ENCODE data around the gene SPEG. TPM values are rescaled to one million over a fixed set of nuclear protein-coding genes. Genes with fewer than 3 reads are reported as not detected.
A peak's percentile ranks its signal among the peaks of the same experiment; 100 is the strongest.

The SPEG gene
- total and polyA plus RNA-seq, 2 of the 13 experiments (the other 11 are each of a cell fraction or from before 2014, with no cell fraction given): 0.18 to 0.24 TPM

GRCh38 chr2:219388121-219388906 is 46.3 kb upstream of the SPEG start (continued):
- TF ChIP-seq ZNF407 (CRISPR knock-in tag; IDR thresholded peaks at IDR 0.05; ENCODE audit: not compliant biosample characterization) (peak; percentile 89), SALL1 (CRISPR knock-in tag; IDR thresholded peaks at IDR 0.05) (peak; percentile 91), ZNF672 (CRISPR knock-in tag; IDR thresholded peaks at IDR 0.05) (no peak), SRY (CRISPR knock-in tag; IDR thresholded peaks at IDR 0.05) (peak; percentile 69; the same call in 1 of the 2 replicates), ZNF546 (CRISPR knock-in tag; conservative IDR thresholded peaks at IDR 0.05) (0 out of 2 replicates have a peak, but pooled peaks have one; percentile 51), SALL2 (CRISPR knock-in tag; IDR thresholded peaks at IDR 0.05) (no peak; the same call in 1 of the 2 replicates), ZNF121 (CRISPR knock-in tag; IDR thresholded peaks at IDR 0.05) (peak; percentile 66; the same call in 1 of the 2 replicates), KAT2B (IDR thresholded peaks at IDR 0.05; ENCODE audit: borderline replicate concordance, low read depth, low read length) (no peak), ZNF543 (CRISPR knock-in tag; IDR thresholded peaks at IDR 0.05) (peak; percentile 75; the same call in 1 of the 2 replicates), RARA (CRISPR knock-in tag; IDR thresholded peaks at IDR 0.05) (no peak), ZFX (CRISPR knock-in tag; IDR thresholded peaks at IDR 0.05; ENCODE audit: low read depth) (peak; percentile 84), ZNF598 (CRISPR knock-in tag; IDR thresholded peaks at IDR 0.05; ENCODE audit: borderline replicate concordance) (0 out of 2 replicates have a peak, but pooled peaks have one; percentile 57), ZNF3 (CRISPR knock-in tag; IDR thresholded peaks at IDR 0.05) (no peak), KMT2A (CRISPR knock-in tag; IDR thresholded peaks at IDR 0.05) (peak; percentile 25; the same call in 1 of the 2 replicates), ATF1 (CRISPR knock-in tag; IDR thresholded peaks at IDR 0.05) (no peak), RBFOX2 (IDR thresholded peaks at IDR 0.05; ENCODE audit: low read depth, low read length) (peak; percentile 78), ZNF770 (CRISPR knock-in tag; IDR thresholded peaks at IDR 0.05) (0 out of 2 replicates have a peak, but pooled peaks have one; percentile 43), ZNF274 (CRISPR knock-in tag; IDR thresholded peaks at IDR 0.05) (peak; percentile 82; the same call in 1 of the 2 replicates), LCORL (IDR thresholded peaks at IDR 0.05) (no peak), LCORL (CRISPR knock-in tag; IDR thresholded peaks at IDR 0.05) (peak; percentile 63), ZBTB8A (CRISPR knock-in tag; IDR thresholded peaks at IDR 0.05; ENCODE audit: borderline replicate concordance, low read depth) (no peak; the same call in 1 of the 2 replicates)
